HEK293 (cell line): ENCODE data around the gene PRR20D.

ENCODE experiments used
- CTCF ChIP-seq: fragments of 450-650 bp; formaldehyde crosslinking; IDR thresholded peaks from 2 replicates; pipeline ENCODE4 v1.5.1; 2016; ENCODE audit warnings: missing biosample characterization, missing genetic modification characterization
- PRDM10 ChIP-seq: fragments of 450-650 bp; formaldehyde crosslinking; IDR thresholded peaks from 2 replicates; pipeline ENCODE4 v1.5.1; 2016; ENCODE audit warnings: missing biosample characterization, missing genetic modification characterization
- REST ChIP-seq: fragments of 450-650 bp; formaldehyde crosslinking; IDR thresholded peaks from 2 replicates; pipeline ENCODE4 v1.5.1; 2016; ENCODE audit warnings: missing biosample characterization, missing genetic modification characterization
- YY1 ChIP-seq: fragments of 450-650 bp; formaldehyde crosslinking; IDR thresholded peaks from 2 replicates; pipeline ENCODE4 v1.5.1; 2018; ENCODE audit warnings: missing biosample characterization, missing genetic modification characterization
- ZNF561 ChIP-seq: fragments of 450-650 bp; IDR thresholded peaks from 2 replicates; pipeline ENCODE4 v1.5.1; 2018; ENCODE audit warnings: missing biosample characterization, missing genetic modification characterization, borderline replicate concordance
- ZNF645 ChIP-seq: fragments of 450-650 bp; formaldehyde crosslinking; IDR thresholded peaks from 2 replicates; pipeline ENCODE4; 2016; ENCODE audit warnings: missing biosample characterization, missing genetic modification characterization
- ZNF747 ChIP-seq: fragments of 450-650 bp; formaldehyde crosslinking; IDR thresholded peaks from 2 replicates; pipeline ENCODE4 v1.5.1; 2016; ENCODE audit warnings: missing biosample characterization, missing genetic modification characterization
- ZNF777 ChIP-seq: fragments of 450-650 bp; formaldehyde crosslinking; IDR thresholded peaks from 2 replicates; pipeline ENCODE4 v1.5.1; 2017; ENCODE audit warnings: missing biosample characterization, missing genetic modification characterization, borderline replicate concordance
- ZSCAN5A ChIP-seq: fragments of 450-650 bp; formaldehyde crosslinking; IDR thresholded peaks from 2 replicates; pipeline ENCODE4 v1.5.1; 2016; ENCODE audit warnings: missing biosample characterization, missing genetic modification characterization

GRCh38 chr13:57114945-57115344 lies 45.5 kb upstream of the PRR20D start:
- TF ChIP-seq CTCF (tag by site-specific recombination) (no peak), PRDM10 (tag by site-specific recombination) (no peak), ZNF645 (tag by site-specific recombination) (no peak), ZNF747 (no peak), ZSCAN5A (tag by site-specific recombination) (no peak), ZNF777 (tag by site-specific recombination) (no peak), ZNF561 (tag by site-specific recombination) (no peak), YY1 (tag by site-specific recombination) (no peak), REST (tag by site-specific recombination) (no peak)
